ENCODE results near the gene ZNF407.

Gene ZNF407

GRCh38 chr18:74928194-74928968 lies 330.7 kb downstream of the ZNF407 start:
- ChIA-PET POLR2A (no interaction called here), CTCF (no interaction called here)
- H3K36me3 ChIP-seq (ENCODE audit: control insufficient read depth in 2 of 2, insufficient read depth in 1 of 2, low read length in 2 of 2), result no peaks in the 10 kb centered on the region
- TF ChIP-seq WT1 (tag by site-specific recombination; IDR thresholded peaks at IDR 0.05), result no peak
- no peak for TF ChIP-seq ZNF324 (tag by site-specific recombination; IDR thresholded peaks at IDR 0.05)
- no peak for TF ChIP-seq GLI4 (tag by site-specific recombination; IDR thresholded peaks at IDR 0.05)
- TF ChIP-seq ZNF239 (tag by site-specific recombination; IDR thresholded peaks at IDR 0.05), result no peak
- no peak for TF ChIP-seq ZNF776 (tag by site-specific recombination; IDR thresholded peaks at IDR 0.05; ENCODE audit: borderline replicate concordance)
- no peak for TF ChIP-seq ZNF48 (tag by site-specific recombination; IDR thresholded peaks at IDR 0.05)
- no peak for TF ChIP-seq ZNF140 (tag by site-specific recombination; IDR thresholded peaks at IDR 0.05)
- TF ChIP-seq PRDM10 (tag by site-specific recombination; IDR thresholded peaks at IDR 0.05), result no peak
- no peak for TF ChIP-seq ZNF580 (tag by site-specific recombination; IDR thresholded peaks at IDR 0.05)
- TF ChIP-seq ZNF23 (tag by site-specific recombination; IDR thresholded peaks at IDR 0.05; ENCODE audit: borderline replicate concordance), result no peak
- TF ChIP-seq ZNF558 (tag by site-specific recombination; IDR thresholded peaks at IDR 0.05), result no peak
- TF ChIP-seq ZEB2 (tag by site-specific recombination; IDR thresholded peaks at IDR 0.05), result no peak
- TF ChIP-seq ZNF404 (tag by site-specific recombination; IDR thresholded peaks at IDR 0.05), result no peak
- TF ChIP-seq ZNF544 (tag by site-specific recombination; IDR thresholded peaks at IDR 0.05), result no peak
- no peak for TF ChIP-seq ZNF169 (tag by site-specific recombination; IDR thresholded peaks at IDR 0.05)
- no peak overlapping the region for H3K4me3 ChIP-seq (ENCODE audit: low read depth, low read length)
- H3K9me3 ChIP-seq (ENCODE audit: control insufficient read depth, insufficient read depth, low read depth, low read length), result no peaks in the 10 kb centered on the region
- H3K4me1 ChIP-seq (ENCODE audit: control insufficient read depth, insufficient read depth, low read length), result no peaks in the 10 kb centered on the region
- no peak overlapping the region for H3K27ac ChIP-seq (ENCODE audit: extremely low read depth, low read depth, low read length)

- H3K27ac ChIP-seq (ENCODE audit: extremely low read depth, low read depth, low read length), result no peak overlapping the region
- POLR2A ChIA-PET, result no interaction called here
- H3K36me3 ChIP-seq (ENCODE audit: control insufficient read depth in 2 of 2, insufficient read depth in 1 of 2, low read length in 2 of 2), result no peaks in the 10 kb centered on the region
- no peak overlapping the region for H3K4me3 ChIP-seq (ENCODE audit: low read depth, low read length)
- no peaks in the 10 kb centered on the region for H3K9me3 ChIP-seq (ENCODE audit: control insufficient read depth, insufficient read depth, low read depth, low read length)
- CTCF ChIA-PET, result no interaction called here
- no peaks in the 10 kb centered on the region for H3K4me1 ChIP-seq (ENCODE audit: control insufficient read depth, insufficient read depth, low read length)
- TF ChIP-seq ZBTB44 (tag by site-specific recombination; IDR thresholded peaks at IDR 0.05), result no peak
- no peak for TF ChIP-seq ZNF155 (tag by site-specific recombination; IDR thresholded peaks at IDR 0.05)
- TF ChIP-seq ZNF280D (tag by site-specific recombination; IDR thresholded peaks at IDR 0.05), result no peak
- TF ChIP-seq ZNF561 (tag by site-specific recombination; IDR thresholded peaks at IDR 0.05; ENCODE audit: borderline replicate concordance), result no peak
- no peak for TF ChIP-seq ZNF140 (tag by site-specific recombination; IDR thresholded peaks at IDR 0.05)
- no peak for TF ChIP-seq ZNF473 (tag by site-specific recombination; IDR thresholded peaks at IDR 0.05)
- no peak for TF ChIP-seq ZNF571 (tag by site-specific recombination; IDR thresholded peaks at IDR 0.05)
- TF ChIP-seq ZNF501 (tag by site-specific recombination; IDR thresholded peaks at IDR 0.05), result no peak
- no peak for TF ChIP-seq ZNF133 (tag by site-specific recombination; IDR thresholded peaks at IDR 0.05)
- no peak for TF ChIP-seq SCRT1 (tag by site-specific recombination; IDR thresholded peaks at IDR 0.05; ENCODE audit: borderline replicate concordance)
Measured at GRCh38 chr18:74929110-74929509, 331.4 kb downstream of the ZNF407 start.

All from HEK293 (cell line).